HT-29 (cell line): ENCODE data around the gene IL26. TPM values are rescaled to one million over a fixed set of nuclear protein-coding genes. Genes with fewer than 3 reads are reported as not detected.
"Not testable (repeated sequence)": the region's sequence is repeated elsewhere in the genome, so short reads cannot be mapped to it uniquely, and the experiment has no call there.

Experiments
- DNase-seq: peaks from one replicate; pipeline ENCODE4 v3.0.0-alpha.2; 2015; ENCODE audit warnings: low spot score
- total RNA-seq: library from RNA; depleted of rRNA; stranded (reverse); fragments of >200 nt; shearing (Covaris generic); gene quantifications from 2 replicates; pipeline ENCODE4 v1.2.3, GENCODE V29; 2014

Gene IL26
- total RNA-seq, 1 experiment from 2014 or later, result not detected

DNA sequence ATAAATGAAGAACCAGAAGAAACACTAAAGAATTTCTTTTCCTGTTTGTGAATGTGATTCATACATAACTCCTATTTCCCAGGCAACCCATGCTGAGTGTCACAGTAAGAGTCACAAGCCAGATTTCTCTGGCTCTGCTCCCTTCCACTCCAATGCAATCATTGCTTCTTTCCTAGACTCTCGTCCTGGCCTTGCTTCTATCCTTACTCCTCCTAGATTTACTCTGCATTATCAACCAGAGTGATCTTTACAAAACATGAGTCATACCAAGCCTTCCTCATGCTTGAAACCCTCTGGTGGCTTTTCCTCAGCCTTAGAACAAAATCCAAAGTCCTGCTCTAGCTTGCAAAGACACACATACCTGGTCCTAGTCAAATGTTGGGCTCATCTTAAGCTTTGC, 14.5 kb upstream of the IL26 start:
- peak; percentile 93 for DNase-seq

DNA sequence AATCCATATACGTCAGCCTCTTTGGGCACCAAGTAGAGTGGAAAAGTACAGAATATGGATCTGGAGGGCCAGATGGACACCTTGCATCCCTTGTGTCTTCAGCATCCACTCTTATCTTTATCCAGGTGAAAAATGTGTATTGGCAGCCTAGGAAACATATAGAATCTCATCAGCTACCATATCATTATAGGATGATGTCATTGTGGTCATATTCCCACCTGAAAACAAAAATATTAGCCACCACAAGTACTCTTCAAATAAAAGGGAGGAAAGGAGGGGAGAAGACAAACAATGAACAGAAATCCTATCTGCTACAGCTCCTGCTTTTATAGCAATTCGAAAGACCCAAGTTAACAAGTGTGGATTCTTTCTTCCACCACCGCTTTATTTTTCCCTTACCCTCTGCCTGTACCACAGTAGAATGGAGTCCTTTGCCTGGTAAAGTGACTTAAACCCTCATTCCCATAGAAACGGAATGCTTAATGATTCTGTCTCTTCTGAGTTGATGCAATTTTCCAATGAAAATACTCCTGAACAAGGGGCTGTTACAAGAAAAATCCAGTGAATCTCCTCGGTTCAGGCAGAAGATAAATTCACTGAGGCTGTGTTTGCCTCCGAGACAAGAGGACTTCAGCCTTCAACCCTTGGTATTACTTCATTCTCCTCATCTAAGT, 13.8 kb upstream of the IL26 start:
- DNase-seq, result no peak

DNA sequence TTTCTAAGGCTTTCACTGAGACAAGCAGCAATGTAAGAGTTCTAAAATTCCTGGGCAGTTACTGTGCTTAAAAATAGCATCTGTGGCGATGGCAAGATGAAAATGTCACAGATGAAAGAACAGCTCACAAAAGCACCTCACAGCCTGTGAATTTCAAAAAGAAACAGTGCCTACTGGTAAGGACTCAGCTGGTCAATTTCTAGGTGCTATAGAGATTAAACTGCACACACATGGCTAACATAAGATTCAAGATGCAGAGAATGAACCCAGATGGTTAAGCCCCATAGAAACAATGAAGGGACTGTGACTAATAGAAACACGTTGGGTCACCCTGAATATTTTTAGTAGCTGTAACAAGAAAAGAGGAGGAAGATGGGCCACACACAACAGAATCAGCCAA, 12.0 kb upstream of the IL26 start:
- no peak for DNase-seq

DNA sequence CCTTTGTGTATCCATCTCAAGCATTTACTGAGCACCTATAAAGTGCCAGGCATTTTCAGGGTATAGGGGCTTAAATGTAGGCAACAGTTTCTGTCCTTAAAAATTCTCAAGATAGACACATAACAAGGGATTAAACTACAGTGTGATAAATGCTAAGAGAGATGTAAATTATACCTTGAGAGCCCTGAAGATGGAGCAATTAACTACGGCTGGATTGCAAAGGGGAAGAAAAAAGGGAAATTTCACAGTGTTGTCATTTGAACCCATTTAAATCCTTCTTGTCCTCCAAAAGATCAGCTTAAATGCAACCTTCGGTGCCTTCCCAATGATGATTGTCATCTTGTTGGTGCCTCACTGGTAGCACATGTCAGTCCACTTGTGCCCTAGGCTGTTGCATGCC, 11.5 kb upstream of the IL26 start:
- DNase-seq, result no peak

DNA sequence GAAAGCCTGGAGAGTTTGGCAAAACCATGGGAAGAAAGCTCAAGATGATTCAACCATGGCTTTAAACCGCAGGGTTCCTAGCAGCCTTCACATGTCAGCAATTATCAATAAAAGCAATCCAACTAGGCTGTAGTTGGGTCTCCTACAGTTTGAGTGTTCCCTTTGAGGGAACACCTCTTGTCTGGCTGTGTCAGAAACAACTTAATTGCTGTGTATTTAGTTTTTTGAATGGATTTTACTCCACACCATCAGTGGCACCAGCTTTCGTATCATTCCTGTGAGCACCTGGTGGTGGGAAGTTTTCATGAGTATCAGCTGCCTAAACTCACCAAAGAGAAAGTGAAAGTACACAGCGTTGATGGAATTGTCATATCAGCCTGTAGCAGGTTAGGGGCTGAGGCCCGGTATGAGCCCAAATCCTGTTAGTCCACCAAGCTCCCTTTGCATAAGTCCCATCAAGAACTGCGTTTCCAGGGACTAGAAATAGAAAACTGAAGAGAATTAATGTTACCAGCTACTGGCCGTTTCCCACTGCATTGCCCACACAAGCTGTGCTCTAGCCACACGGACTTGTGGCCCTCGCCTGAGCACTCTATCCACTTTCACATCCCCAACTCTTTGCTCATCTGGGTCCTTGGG, 10.9 kb upstream of the IL26 start:
- peak; percentile 10 for DNase-seq

DNA sequence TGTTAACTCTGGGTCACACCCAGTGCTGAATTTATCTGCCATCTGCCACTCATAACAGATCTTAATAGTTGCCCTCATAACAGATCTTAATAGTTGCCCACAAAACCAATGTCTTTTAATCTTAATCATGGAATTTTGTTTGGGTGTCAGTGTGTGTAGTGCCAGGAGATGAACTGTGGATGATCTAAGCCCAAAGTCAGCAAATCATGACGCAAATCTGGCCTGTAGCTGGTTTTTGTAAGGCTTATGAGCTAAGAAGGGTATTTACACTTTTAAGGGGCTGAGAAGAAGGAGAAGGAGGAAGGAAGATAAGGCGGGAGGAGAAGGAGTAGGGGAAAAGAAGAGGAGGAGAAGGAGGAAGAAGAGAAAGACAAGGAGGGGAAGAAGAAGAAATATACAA, 10.0 kb upstream of the IL26 start:
- no peak for DNase-seq

DNA sequence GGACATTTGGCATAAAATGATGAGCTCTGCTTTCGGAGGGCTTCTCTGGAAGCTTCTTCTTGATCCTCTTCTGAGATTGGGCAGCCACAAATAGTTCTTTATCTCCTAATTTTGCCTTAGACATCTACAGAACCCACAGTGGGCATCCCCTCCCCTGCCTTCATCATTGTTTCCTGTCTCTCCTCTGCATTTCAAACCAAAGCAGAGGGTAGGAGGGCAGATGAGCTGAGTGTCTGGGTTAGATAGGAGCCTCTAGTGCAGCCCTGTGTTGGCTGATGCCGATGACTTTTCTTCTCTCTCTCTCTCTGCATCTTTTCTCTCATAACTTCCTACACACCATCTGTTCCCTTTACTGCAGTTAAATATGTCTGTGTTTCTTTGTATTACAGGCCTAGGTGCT, 8.5 kb upstream of the IL26 start:
- no peak for DNase-seq

DNA sequence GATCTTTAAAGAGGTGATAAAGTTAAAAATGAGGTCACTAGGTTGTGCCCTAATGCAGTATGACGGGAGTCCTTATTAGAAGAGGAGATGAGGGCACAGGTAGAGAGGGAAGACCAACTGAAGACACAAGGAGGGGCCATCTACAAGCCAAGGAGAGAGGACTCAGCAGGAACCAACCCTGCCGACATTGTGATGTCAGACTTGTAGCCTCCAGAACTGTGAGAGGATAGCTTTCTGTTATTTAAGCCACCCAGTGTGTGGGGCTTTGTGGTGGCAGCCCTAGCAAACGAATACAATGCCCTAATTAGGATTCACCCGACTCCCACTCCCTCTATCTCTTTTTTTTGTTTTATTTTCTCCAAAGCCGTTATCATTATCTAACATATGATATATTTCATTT, 7.9 kb upstream of the IL26 start:
- DNase-seq, result no peak

DNA sequence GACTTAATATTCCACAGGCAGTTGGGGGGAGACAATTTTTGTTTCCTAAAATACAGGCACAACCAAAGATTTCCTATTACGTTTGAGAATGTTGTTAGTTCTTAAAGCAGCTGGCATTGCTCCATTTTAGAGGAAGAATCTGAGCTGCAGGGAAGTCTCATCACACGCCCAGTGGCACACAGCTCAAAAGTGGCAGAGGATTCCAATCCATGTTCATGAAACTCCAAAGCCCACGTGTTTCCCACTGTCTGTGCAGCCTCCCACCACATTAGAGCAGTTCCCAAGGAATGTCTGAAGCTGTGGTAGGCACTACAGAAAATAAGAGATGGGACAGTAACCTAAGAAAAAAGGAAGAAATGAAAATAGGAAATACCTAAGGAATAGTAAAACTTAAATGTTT, 6.1 kb upstream of the IL26 start:
- DNase-seq, result no peak

DNA sequence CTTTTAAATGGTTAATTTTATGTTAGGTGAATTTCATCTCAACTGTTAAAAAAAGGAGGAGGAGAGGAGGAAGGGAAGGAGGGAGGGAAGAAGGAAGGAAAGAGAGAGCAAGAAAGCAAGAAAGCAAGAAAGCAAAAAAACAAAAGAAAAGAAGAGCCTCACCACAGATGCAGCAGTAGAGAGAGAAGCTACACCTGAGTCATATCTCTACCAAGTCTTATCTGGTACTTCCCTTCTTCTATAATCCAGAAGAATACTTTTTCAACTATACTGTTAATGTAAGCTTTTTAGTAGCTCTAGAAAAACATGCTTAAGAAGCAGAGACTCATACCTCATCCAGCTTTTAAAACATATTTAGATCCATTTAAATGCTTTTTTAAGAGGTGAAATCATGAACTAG, 5.6 kb upstream of the IL26 start:
- no peak for DNase-seq

DNA sequence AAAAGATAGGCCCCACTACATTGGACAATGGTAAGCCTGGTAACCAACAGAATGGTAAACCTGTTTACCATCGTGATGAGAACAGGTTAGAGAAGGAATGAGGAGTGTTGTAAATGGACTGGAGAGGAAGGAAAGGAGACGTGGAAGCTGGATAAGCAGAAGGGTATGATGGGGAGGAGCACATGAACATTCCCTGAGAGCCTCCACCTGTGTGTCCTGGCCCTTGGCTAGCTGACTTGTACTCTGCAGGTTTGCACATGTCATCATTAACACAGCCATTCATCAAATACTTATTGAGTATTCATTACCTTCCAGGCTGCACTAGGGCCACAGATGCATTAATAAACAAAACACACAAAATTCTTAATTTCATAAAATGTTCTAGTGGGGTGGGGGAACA, 4.3 kb upstream of the IL26 start:
- DNase-seq, result no peak

DNA sequence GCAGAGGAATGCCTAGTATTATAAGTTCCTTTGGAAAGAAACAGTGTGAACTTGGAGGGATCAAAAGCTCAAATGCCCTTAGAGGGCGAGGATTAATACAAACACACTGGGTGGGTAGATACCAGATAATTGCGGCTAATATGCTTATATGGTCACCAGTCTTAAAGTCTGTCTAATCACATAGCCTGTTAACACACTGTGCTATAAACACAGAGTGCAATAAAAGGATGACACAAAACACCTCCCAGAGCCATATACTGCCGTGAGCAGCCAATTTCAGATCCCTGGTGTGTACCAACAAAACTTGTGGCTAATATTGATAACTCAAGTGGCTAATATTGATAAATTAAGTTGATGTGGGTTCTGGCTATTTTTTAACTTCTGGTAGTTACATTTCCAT, 1.7 kb upstream of the IL26 start:
- DNase-seq, result no peak

DNA sequence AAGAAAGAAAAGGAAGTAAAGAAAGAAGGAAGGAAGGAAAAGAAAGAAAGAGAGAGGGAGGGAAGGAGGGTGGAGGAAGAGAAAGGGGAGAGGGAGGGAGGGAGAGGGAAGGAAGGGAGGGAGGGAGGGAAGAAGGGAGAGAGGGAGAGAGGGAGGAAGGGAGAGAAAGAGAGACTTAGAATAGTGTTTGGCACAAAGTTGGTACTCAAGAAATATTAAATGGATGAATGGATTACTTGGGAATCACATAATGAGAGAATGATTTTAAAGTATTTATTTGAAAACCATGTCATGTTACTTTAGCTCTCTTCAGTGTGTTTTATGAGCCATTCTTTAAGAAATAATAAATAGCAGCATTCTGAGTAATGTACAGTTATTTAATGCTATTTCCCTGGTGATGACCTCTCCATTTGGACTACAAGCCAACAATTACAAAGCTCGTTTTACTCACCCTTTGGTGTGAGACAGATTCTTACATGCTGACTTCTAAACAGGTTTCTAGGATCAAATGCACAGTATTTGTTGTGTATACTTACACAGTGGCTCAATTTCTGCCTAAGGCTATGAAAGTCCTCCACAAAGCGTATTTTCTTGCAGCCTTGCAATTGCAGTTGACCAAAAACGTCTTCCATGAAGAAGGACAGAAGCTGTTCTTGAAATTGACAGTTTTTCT, 861 bp downstream of the IL26 start:
- no peak for DNase-seq

DNA sequence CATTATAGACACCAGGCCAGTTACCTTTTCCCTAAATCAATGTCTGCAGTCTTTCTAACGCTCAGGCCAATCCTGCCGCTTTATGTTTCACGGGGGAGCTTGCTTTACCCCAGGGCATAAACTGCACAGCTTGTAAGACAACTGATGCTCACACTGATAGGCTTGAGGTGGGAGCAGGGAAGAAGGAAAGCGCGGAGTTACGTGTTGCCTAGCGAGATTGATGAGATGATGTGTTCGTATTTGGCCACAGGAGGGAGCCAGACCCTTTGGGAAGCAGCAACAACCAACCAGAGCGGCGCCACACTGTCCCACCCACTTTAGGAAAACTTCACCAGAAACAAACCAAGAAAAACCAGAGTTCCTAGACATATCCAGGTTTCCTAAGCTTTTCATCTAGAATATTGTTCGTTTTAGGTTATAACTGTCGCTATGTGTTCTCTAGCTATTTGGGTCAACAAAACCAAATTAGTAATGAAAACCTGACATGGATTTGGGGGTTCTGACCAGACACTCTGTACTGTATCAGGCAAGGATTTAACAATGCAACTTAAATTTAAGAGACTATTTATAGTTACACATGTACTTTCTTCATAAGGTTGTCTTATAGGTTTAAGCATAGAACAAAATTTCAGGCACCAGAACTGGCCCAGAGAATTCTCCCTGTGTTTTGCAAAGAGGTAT, 2.4 kb downstream of the IL26 start:
- DNase-seq, result peak; percentile 88

DNA sequence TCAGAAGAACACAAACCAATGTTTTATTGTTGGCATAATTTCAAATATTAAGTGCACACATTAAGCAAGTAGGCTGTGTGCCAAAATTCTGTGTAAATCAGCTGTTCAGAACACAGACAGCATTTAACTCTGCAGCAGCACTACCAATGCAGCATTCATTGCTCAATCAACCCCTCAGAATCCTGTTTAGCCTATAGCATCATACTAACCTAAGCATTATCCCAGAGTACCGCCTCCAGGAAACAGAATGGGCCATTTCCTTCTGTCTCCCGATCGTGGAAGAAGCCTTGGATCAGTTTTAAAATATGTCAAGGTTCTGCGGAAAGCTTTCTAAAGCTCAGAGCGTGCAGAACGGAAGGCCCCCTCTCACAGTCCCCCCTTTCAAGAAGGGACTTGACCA, 3.3 kb downstream of the IL26 start:
- DNase-seq, result no peak

DNA sequence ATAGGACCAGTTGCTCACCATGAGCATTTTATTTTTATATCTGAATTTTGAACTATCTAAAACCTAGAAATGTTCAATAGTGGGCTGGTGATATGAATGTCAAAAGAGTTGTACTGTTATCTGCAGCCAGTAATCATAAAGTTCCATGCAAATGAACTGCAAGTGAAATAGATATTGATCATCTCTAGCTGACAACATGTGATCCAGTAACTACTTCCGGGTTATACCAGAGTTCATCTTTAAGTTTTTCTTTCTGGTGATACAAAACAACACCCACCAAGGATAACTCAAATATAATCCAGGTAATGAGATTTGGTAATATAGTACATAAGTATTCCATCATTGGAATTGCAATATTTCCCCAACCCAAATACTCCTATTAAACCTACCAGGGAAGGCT, 4.1 kb downstream of the IL26 start:
- no peak for DNase-seq

DNA sequence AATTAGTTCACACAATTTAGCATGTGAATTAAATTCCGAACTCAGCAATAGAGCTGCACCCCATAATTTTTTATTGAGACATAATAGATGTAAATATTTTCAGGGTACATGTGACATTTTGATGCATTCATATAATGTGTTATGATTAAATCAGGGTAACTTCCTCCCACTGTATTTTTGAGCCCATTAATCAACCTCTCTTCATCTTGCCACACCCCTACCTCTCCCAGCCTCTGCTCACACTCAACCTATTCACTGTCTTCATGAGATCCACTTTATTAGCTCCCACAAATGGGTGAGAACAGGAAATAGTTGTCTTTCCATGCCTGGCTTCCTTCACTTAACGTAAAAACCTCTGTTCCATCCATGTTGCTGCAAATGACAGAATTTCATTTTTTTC, 14.7 kb downstream of the IL26 start:
- DNase-seq, result no peak

DNA sequence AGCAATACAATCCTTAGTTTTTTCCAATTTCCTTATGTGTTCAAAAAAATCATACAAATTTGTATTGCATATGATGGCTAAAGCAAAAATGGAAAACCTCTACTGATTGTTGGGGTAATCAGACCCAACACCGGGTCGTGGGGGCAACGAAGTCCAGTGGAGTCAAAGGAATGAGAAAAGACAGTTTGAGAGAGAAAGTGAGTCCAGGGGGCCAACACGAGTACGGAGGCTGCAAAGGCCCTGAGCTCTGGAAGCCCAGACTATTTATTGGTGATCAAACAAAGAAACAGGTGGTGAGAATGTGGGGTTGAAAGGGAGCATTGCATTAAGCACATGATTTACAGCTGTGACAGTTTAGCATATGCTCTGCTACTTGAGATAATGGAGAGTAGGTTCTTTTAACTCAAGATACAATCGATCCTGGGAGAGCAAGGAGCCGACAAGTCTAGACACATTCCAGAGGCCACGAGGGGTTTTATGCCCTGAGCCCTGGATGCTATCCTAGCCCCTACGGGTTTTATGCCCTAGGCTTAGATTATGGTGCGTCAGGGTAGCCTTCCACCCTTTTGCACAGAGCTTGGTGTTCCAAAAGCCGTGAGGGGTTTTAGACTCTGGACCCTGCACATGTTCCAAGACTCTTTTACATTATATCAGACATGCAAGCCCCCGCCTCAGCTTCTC, 16.4 kb downstream of the IL26 start:
- DNase-seq, result not testable (repeated sequence)

DNA sequence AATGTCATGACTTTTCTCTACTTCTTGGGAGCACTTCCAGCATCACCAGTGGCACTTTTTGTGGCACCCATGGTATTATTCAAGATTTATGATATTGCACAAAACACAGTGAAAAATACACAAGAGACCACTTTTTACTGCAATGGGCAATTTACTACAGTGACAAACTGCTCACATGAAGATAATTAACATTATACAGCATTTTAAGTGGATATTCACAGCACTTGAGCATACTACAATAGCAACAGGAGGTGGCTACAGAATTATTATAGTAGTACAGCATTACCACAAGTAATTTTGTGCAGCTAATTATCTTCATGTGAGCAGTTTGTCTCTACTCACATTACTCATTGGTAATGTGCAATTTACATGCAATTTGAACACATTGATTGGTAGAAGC, 18.3 kb downstream of the IL26 start:
- no peak for DNase-seq

DNA sequence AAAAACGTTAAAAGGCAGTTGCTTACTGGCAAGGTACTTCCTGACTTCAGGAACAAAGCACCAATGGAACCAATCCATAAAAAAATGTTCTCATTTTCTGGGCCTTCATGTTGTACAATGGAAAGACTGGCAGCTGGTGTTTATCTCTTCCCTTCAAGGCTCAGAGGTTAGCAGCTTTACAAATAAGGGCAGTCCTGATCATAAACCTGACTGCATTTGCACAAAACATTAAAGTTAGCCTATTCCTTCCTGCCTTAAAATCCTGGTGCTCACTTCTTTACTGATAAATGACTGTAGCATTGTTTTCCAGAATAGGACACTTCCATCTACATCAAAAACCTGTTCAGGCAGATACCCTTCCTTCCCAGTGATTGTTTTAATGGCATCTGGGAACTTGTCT, 19.2 kb downstream of the IL26 start:
- DNase-seq, result no peak

DNA sequence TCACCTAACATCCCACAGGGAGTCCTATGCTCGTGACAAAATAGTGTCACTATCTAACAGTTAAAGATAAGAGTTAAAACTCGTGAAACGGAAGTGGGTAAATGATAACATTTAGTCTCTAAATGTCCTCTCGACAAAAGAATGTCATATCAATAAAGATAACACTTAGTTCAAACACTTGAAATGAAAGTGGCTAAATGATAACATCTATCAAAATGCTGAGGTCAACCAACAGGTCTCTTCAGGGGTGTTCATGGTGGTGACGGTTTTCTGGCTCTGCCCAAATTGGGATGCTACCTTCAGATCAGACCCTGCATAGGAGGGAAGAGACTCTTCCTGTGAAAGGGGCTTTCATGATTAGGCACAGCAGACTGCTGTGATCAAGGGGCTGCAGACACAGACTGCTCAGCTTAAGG, 22.1 kb downstream of the IL26 start:
- DNase-seq, result no peak

DNA sequence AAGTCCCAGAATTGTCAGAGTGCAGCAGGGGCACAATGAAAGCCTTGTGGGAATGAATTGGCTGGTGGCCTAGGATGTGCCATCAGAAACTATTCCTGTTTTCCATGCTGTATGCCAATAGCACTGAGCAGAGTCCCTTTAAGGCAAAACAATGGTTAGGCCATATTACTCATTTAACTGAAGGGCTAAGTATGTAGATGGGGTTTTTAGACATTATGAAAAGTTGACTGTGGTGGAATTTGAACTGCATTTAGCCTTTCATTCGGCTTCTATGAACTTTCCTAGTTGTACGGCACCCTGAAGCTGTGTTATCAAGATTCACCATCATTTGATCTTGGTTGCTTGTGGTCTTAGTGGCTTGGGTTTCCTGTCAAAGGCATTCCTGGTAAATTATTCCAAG, 24.8 kb downstream of the IL26 start:
- DNase-seq, result peak; percentile 43
